Testis (tissue), 3 donors: Measurements from ENCODE around the gene TCAF1. TPM values are rescaled to one million over a fixed set of nuclear protein-coding genes. Genes with fewer than 3 reads are reported as not detected.

Source experiments
- DNase-seq: peaks from one replicate; pipeline ENCODE4 v3.0.0-alpha.2; 2019
- H3K27ac ChIP-seq, 2 donors: fragments of 200-600 bp; sonication (generic); one replicate each; pipeline ENCODE4 v1.5.1; 2019
- H3K27me3 ChIP-seq: fragments of 200-600 bp; sonication (generic); one replicate; pipeline ENCODE4 v1.5.1; 2019
- H3K36me3 ChIP-seq: fragments of 200-600 bp; sonication (generic); one replicate; pipeline ENCODE4 v1.5.1; 2017; ENCODE audit warnings: low read depth; ENCODE audit errors: missing control alignments
- H3K4me1 ChIP-seq: fragments of 200-600 bp; sonication (generic); one replicate; pipeline ENCODE4 v1.5.1; 2019
- H3K4me3 ChIP-seq, 2 donors: fragments of 200-600 bp; sonication (generic); one replicate each; pipeline ENCODE4 v1.5.1; 2017 to 2019
- H3K9me3 ChIP-seq: fragments of 200-600 bp; sonication (generic); one replicate; pipeline ENCODE4 v1.5.1; 2017
- CTCF ChIP-seq, 3 experiments: fragments of 450-650 bp in 2 of 3; fragments of 200-600 bp in 1 of 3; sonication (generic) in 1 of 3; IDR thresholded peaks; one replicate each; pipeline ENCODE4 v1.5.1; 2016 to 2019; ENCODE audit warnings: antibody characterized with exemption in 3 of 3, mild to moderate bottlenecking in 2 of 3, moderate library complexity in 1 of 3
- POLR2A ChIP-seq: fragments of 450-650 bp; IDR thresholded peaks from one replicate; pipeline ENCODE4 v1.6.1; 2017; ENCODE audit warnings: antibody characterized with exemption, mild to moderate bottlenecking, moderate library complexity
- WGBS, 2 donors: methylation state at CpG; one replicate each; pipeline ENCODE4 v1.1.5; 2018; 5-methylcytosine and 5-hydroxymethylcytosine counted together
- intact Hi-C: fragments of 100-400 bp; cut with DNase I; formaldehyde crosslinking; loops from one replicate; pipeline ENCODE4 v1.15.1; 2023; ENCODE audit warnings: low total_unique reads
- polyA plus RNA-seq: library from polyadenylated mRNA; stranded (reverse); fragments of 350-450 nt; fragmentation: Illumina TruSeq; extraction: RNeasy Lipid Tissue Mini Kit (QIAGEN cat#74804); gene quantifications from one replicate; pipeline ENCODE4 v1.2.3, GENCODE V29; 2014; ENCODE audit warnings: low read depth, low replicate concordance; ENCODE audit not compliant: insufficient read depth
- total RNA-seq, 2 donors: library from RNA; depleted of rRNA; stranded (reverse); fragments of >200 nt; gene quantifications; one replicate each; pipeline ENCODE4 v1.2.3, GENCODE V29; 2016

Gene TCAF1
- total and polyA plus RNA-seq, 3 donors from 2014 or later = 6.2 to 28.7 (median 21.3) TPM

GRCh38 chr7:143884241-143884968 is 17.6 kb downstream of the TCAF1 start:
- intact Hi-C loops = no loop called here
- H3K9me3 ChIP-seq = no peaks in the 10 kb centered on the region
- WGBS, 2 donors = 34 to 53% methylated on average over 11 of the region's 11 CpGs
- no peak for DNase-seq
- TF ChIP-seq POLR2A (no peak), CTCF (IDR thresholded peaks at IDR 0.05) (no peak)
- no peaks in the 10 kb centered on the region for H3K27me3 ChIP-seq
- H3K4me3 ChIP-seq = peak overlapping the region; percentile 52 to 58
- no peaks in the 10 kb centered on the region for H3K36me3 ChIP-seq
- H3K4me1 ChIP-seq = peaks cover 5% of the 10 kb centered on the region
- H3K27ac ChIP-seq = peak overlapping the region; percentile 4 to 28

GRCh38 chr7:143882604-143883078 is 19.3 kb downstream of the TCAF1 start:
- TF ChIP-seq POLR2A = no peak
- no peak for TF ChIP-seq CTCF (IDR thresholded peaks at IDR 0.05)
- H3K9me3 ChIP-seq = no peaks in the 10 kb centered on the region
- 0 to 6% methylated on average over 3 to 28 of the region's 28 CpGs for WGBS, 2 donors
- peak overlapping the region; percentile 48 to 60 for H3K4me3 ChIP-seq
- intact Hi-C loops = no loop called here
- peaks cover 5% of the 10 kb centered on the region for H3K4me1 ChIP-seq
- peak overlapping the region; percentile 50 to 71 for H3K27ac ChIP-seq
- no peaks in the 10 kb centered on the region for H3K27me3 ChIP-seq
- DNase-seq = peak; percentile 51
- H3K36me3 ChIP-seq = no peaks in the 10 kb centered on the region

GRCh38 chr7:143882020-143882603 is 19.9 kb downstream of the TCAF1 start:
- Histone ChIP-seq H3K4me1 (peaks cover 5% of the 10 kb centered on the region), H3K27ac (peak overlapping the region; percentile 50 to 71), H3K27me3 (no peaks in the 10 kb centered on the region), H3K9me3 (no peaks in the 10 kb centered on the region), H3K36me3 (no peaks in the 10 kb centered on the region), H3K4me3 (peak overlapping the region; percentile 48 to 60)
- DNase-seq = peak; percentile 72
- intact Hi-C loops = no loop called here
- WGBS, 2 donors = 6 to 7% methylated on average over 5 to 21 of the region's 21 CpGs
- TF ChIP-seq POLR2A (no peak), CTCF (IDR thresholded peaks at IDR 0.05) (no peak)

GRCh38 chr7:143878884-143879283 is 23.1 kb downstream of the TCAF1 start:
- peaks cover 5% of the 10 kb centered on the region for H3K4me1 ChIP-seq
- intact Hi-C loops = no loop called here
- 65 to 69% methylated on average over 4 of the region's 4 CpGs for WGBS, 2 donors
- TF ChIP-seq POLR2A (no peak), CTCF (IDR thresholded peaks at IDR 0.05) (no peak)
- no peaks in the 10 kb centered on the region for H3K9me3 ChIP-seq
- no peak for DNase-seq
- no peaks in the 10 kb centered on the region for H3K27me3 ChIP-seq
- no peak overlapping the region for H3K27ac ChIP-seq
- no peak overlapping the region for H3K4me3 ChIP-seq
- H3K36me3 ChIP-seq = no peaks in the 10 kb centered on the region
